Measurements from ENCODE around the gene DNAJC8. TPM values are rescaled to one million over a fixed set of nuclear protein-coding genes. Genes with fewer than 3 reads are reported as not detected.

Gene DNAJC8
- total and polyA plus RNA-seq, 2 of the 4 experiments (the other 2 are of a cell fraction): 53.6 to 81.0 TPM

- Histone ChIP-seq H4K91ac (ENCODE audit: insufficient read depth, low read depth, low read length) (peak overlapping the region; percentile 70), H2BK120ac (ENCODE audit: low read depth, low read length) (peak overlapping the region; percentile 51), H3K56ac (ENCODE audit: extremely low read depth, insufficient read depth, low read length) (no peak overlapping the region), H3K4me1 (ENCODE audit: control insufficient read depth, insufficient read depth, low read length) (peaks cover 18% of the 10 kb centered on the region), H2AFZ (replicated peaks; ENCODE audit: low read length, poor library complexity) (peak overlapping the region; percentile 16), H4K8ac (ENCODE audit: low read depth in 2 of 2, low read length in 2 of 2) (peak overlapping the region in 1 of 2 experiments; percentile 68; a peak in 1 of 4 replicates), H3K23ac (ENCODE audit: low read depth, low read length) (no peak overlapping the region), H3K9me3 (ENCODE audit: control insufficient read depth, insufficient read depth, low read length) (no peaks in the 10 kb centered on the region), H3K4me2 (ENCODE audit: low read depth, low read length) (no peak overlapping the region), H3K4me3 (ENCODE audit: insufficient read depth, low read depth, low read length) (no peak overlapping the region), H3K9me1 (ENCODE audit: insufficient read depth, low read length) (peaks cover 13% of the 10 kb centered on the region), H2AK5ac (ENCODE audit: low read depth, low read length) (peak overlapping the region; percentile 81), H4K20me1 (ENCODE audit: insufficient read depth, low read length) (no peaks in the 10 kb centered on the region), H2BK15ac (ENCODE audit: low read depth, low read length) (peak overlapping the region; percentile 93; the same call in 2 of the 3 replicates), H3K18ac (ENCODE audit: low read depth, low read length) (peak overlapping the region; percentile 87), H3K36me3 (ENCODE audit: control insufficient read depth, insufficient read depth, low read length) (no peaks in the 10 kb centered on the region), H3K27me3 (ENCODE audit: control insufficient read depth, insufficient read depth, low read length) (no peaks in the 10 kb centered on the region), H3K27ac (ENCODE audit: insufficient read depth, low read length) (peak overlapping the region; percentile 20; the same call in 1 of the 2 replicates), H3K9ac (ENCODE audit: low read depth, low read length) (no peak overlapping the region), H4K5ac (ENCODE audit: low read depth, low read length) (peak overlapping the region; percentile 89), H3K79me1 (ENCODE audit: low read depth in 1 of 2, low read length in 2 of 2) (no peaks in the 10 kb centered on the region; a peak in 1 of 4 replicates), H2BK5ac (ENCODE audit: low read depth, low read length, poor library complexity, severe bottlenecking) (peak overlapping the region; percentile 18), H2BK20ac (ENCODE audit: low read depth, low read length) (peak overlapping the region; percentile 87), H2AK9ac (replicated peaks; ENCODE audit: low read depth, low read length, poor library complexity) (peak overlapping the region; percentile 59), H3K4ac (ENCODE audit: low read depth, low read length) (peak overlapping the region; percentile 66), H3K14ac (replicated peaks; ENCODE audit: low read depth, low read length) (peak overlapping the region; percentile 52; the same call in 1 of the 2 replicates)
- DNase-seq (no peak), ATAC-seq (ENCODE audit: low read depth) (no peak)
- intact Hi-C loops (cut with micrococcal nuclease): no loop called here
- dilution Hi-C loops (cut with HindIII; ENCODE audit: low sequenced_read_pairs, unreplicated experiment): no loop called here
- ChIA-PET POLR2A (ENCODE audit: unreplicated experiment) (no interaction called here), CTCF (no interaction called here)
- in situ Hi-C loops (cut with MboI; ENCODE audit: low sequenced_read_pairs): no loop called here
- no TSS peak for BruUV-seq (replicated peaks)
- no peak for TF ChIP-seq MAZ (IDR thresholded peaks at IDR 0.05; ENCODE audit: borderline replicate concordance, low read depth, low read length)
- no peak for TF ChIP-seq RFX5 (IDR thresholded peaks at IDR 0.05; ENCODE audit: low read depth, low read length)
- TF ChIP-seq FOS (IDR thresholded peaks at IDR 0.05; ENCODE audit: low read depth, low read length): no peak
- no peak for TF ChIP-seq SMC3 (IDR thresholded peaks at IDR 0.05; ENCODE audit: low read depth, low read length)
- TF ChIP-seq RCOR1 (IDR thresholded peaks at IDR 0.05; ENCODE audit: insufficient replicate concordance, low read length): no peak
- TF ChIP-seq CHD1 (IDR thresholded peaks at IDR 0.05; ENCODE audit: low read depth, low read length): no peak
- no peak for TF ChIP-seq POLR2A (IDR thresholded peaks at IDR 0.05; ENCODE audit: low read depth, low read length)
- TF ChIP-seq, protein P1, sequence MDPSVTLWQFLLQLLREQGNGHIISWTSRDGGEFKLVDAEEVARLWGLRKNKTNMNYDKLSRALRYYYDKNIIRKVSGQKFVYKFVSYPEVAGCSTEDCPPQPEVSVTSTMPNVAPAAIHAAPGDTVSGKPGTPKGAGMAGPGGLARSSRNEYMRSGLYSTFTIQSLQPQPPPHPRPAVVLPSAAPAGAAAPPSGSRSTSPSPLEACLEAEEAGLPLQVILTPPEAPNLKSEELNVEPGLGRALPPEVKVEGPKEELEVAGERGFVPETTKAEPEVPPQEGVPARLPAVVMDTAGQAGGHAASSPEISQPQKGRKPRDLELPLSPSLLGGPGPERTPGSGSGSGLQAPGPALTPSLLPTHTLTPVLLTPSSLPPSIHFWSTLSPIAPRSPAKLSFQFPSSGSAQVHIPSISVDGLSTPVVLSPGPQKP (IDR thresholded peaks at IDR 0.05; ENCODE audit: borderline replicate concordance, low read depth, low read length): no peak
- WGBS, 2 experiments (ENCODE audit: extremely low coverage in 2 of 2, insufficient read length in 1 of 2): no CpG with 5 or more reads among the region's 9 CpGs
Observed at GRCh38 chr1:28154078-28154594, 78.7 kb downstream of the DNAJC8 start.

Other genes starting within 250 kb of the DNAJC8 start
- gene EYA3, start 144.4 kb downstream of the DNAJC8 start, total RNA-seq (2012; rRNA removed): 14.4 and 17.6 TPM in 2 replicates
- 7.9 and 9.1 TPM in 2 replicates for gene EYA3, start 144.4 kb downstream of the DNAJC8 start, polyA plus RNA-seq (2012; rRNA removed)
- gene PTAFR, start 56.3 kb downstream of the DNAJC8 start, total RNA-seq (2012; rRNA removed): under 0.01 and 0.18 TPM in 2 replicates
- gene PTAFR, start 56.3 kb downstream of the DNAJC8 start, polyA plus RNA-seq (2012; rRNA removed): 0.17 and 0.30 TPM in 2 replicates
- 33.7 and 120 TPM in 2 replicates for gene ATP5IF1, start 3.1 kb upstream of the DNAJC8 start, total RNA-seq (2012; rRNA removed)
- gene ATP5IF1, start 3.1 kb upstream of the DNAJC8 start, polyA plus RNA-seq (2012; rRNA removed): 105 and 143 TPM in 2 replicates
- gene SESN2, start 26.5 kb upstream of the DNAJC8 start, total RNA-seq (2012; rRNA removed): 8.1 and 10.2 TPM in 2 replicates
- 20.9 and 21.7 TPM in 2 replicates for gene SESN2, start 26.5 kb upstream of the DNAJC8 start, polyA plus RNA-seq (2012; rRNA removed)
- 28.9 and 32.8 TPM in 2 replicates for gene MED18, start 96.0 kb upstream of the DNAJC8 start, total RNA-seq (2012; rRNA removed)
- gene MED18, start 96.0 kb upstream of the DNAJC8 start, polyA plus RNA-seq (2012; rRNA removed): 12.2 and 12.9 TPM in 2 replicates
- 6.9 and 7.5 TPM in 2 replicates for gene PHACTR4, start 136.7 kb upstream of the DNAJC8 start, total RNA-seq (2012; rRNA removed)
- 13.8 and 15.0 TPM in 2 replicates for gene PHACTR4, start 136.7 kb upstream of the DNAJC8 start, polyA plus RNA-seq (2012; rRNA removed)